Skin of body (tissue), 2 donors: ENCODE results near the gene BCL2L1. TPM values are rescaled to one million over a fixed set of nuclear protein-coding genes. Genes with fewer than 3 reads are reported as not detected.
"Not testable (repeated sequence)": the region's sequence is repeated elsewhere in the genome, so short reads cannot be mapped to it uniquely, and the experiment has no call there.

Source experiments
- DNase-seq: peaks from one replicate; lab custom pipeline; 2025; lab: John Stamatoyannopoulos, UW
- total RNA-seq: library from RNA; depleted of rRNA; stranded (reverse); fragments of >200 nt; gene quantifications from one replicate; pipeline ENCODE4 v1.2.3, GENCODE V29; 2014

The BCL2L1 gene
- total RNA-seq, result 56.4 TPM

DNA sequence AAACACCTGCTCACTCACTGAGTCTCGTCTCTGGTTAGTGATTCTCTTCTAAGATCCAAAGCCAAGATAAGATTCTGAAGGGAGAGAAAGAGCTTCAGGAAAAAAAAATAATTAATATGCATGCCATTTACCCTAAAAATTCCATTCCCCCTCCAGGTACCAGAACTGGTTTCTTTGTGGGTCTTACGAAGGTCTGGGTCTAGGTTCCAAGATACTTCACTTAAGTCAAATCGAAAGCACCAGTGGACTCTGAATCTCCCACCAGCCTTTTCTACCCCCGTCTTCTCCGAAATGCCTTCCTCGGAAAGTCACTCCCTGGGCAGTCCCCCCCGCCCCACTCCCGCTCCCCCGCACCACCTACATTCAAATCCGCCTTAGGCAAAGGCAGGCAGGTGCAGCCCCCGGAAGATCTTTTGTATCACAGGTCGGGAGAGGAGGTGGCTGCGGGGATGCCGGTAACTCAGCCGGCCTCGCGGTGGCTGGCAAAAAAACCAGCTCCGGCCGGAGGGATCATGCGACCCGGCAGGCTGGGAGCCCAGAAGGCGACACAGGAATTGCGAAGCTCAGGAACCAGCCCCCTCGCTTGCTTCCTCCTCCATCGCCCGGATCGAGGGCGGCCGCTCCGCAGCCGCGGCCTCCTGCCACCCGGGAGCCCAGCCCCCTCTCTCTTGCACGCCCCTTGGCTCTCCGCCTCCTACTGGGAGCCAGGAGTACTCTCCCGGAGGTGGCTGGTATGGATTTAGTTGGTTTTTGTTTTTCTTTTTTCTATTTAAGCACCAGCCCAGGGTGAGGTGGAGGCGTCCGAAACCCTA lies at the start of gene BCL2L1:
Gene BCL2L1, minus strand, starts transcription at position 612 of the 812 bp plus-strand sequence. CDS start 650 bp downstream, outside the sequence.
- DNase-seq, result peak; percentile 72

DNA sequence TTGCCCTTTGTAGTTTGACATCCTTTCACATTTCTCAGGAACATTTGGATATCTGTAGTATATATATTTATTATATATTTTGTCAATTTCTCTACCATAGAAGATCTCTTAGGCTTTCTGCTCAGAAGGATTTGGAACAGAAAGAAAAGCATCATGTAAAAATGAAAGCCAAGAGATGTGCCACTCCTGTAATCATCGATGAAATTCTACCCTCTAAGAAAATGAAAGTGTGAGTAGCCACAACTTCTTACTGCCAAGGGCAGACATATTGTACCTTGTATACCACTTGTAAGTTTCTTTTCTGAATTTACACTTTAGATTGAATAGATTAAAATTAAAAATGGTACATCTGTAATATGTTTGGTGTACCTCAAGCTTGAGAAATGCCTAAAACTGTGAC lies 47.6 kb upstream of the BCL2L1 start:
- DNase-seq, result no peak

DNA sequence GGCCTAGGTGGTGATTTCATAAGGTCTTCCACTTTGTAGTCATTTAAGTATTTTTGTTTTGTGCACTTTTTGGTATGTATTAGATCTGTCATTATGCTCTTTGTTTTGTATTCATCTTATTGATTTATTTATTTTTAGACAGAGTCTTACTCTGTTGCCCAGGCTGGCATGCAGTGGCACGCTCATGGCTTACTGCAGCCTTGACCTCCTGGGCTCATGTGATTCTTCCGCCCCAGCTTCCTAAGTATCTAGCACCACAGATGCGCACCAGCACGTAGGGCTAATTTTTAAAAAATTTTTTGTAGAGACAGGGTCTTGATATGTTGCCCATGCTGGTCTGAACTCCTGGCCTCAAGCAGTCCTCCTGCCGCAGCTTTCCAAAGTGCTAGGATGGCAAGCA lies 47.0 kb upstream of the BCL2L1 start:
- no peak for DNase-seq

DNA sequence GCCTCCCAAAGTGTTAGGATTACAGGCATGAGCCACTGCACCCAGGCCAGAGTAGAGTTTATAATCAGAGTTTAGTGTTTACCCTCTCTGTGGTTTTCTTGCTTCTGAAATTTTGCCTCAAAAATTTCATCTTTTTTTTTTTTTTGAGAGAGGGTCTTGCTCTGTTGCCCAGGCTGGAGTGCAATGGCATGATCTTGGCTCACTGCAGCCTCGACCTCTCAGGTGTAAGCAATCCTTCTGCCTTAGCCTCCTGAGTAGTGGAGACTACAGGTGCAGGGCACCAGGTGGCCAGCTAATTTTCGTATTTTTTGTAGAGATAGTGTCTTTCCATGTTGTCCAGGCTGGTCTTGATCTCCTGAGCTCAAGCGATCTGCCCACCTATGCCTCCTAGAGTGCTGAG lies 45.1 kb upstream of the BCL2L1 start:
- no peak for DNase-seq

DNA sequence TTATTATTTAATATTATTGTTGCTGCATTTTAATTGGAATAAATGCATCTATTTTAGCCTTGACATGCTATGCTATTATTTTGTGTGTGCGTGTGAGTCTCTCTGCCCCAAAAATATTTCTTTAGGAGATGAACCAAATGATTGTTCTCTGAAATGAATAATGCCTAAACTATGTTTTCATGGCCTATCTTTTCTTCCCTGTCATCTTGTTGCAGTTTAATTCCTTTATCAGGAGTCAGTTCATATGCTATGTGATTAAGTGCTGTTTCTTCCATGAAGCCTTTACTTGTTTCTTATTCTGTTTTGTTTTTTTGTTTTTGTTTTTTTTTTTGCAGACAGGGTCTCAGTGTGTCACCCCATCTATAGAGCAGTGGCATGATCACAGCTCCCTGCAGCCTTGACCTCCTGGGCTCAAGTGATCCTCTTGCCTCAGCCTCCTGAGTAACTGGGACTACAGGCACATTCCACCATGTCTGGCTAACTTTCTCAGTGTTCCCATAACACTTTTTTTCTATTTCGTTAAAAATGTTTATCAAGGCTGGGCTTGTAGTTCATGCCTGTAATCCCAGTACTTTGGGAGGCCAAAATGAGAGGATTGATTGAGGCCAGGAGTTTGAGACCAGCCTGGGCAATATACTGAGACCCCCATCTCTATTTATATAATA lies 42.1 kb upstream of the BCL2L1 start:
- no peak for DNase-seq

DNA sequence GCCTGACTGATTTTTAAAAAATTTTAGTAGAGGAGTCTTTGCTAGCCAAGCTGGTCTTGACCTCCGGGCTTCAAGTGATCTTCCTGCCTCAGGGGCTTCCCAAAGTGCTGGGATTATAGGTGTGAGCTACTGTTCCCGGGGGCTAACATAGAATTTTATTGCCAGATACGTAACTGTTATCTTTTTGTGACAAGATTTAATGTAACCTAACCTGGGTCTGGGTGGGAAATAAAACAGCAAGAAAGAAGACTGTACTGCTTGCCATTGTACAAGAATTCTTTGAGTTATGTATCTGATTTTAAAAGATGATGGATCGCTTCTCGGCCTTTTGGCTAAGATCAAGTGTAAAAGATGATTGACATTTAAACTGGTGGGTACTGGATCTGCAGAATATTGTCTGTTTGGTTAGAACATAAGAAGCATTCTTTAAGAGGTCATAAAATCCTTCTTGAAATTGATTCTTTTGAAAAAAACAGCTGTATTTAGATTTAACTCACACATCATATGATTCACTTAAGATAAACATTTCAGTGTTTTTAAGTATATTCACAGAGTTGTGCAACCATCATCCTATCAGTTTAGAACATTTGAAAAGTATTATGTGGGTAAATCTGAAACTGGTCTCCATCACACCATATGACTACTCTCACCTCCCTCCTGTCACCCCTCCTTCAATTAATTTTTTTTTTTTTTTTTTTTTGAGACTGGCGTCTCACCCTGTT lies 38.0 kb upstream of the BCL2L1 start:
- no peak for DNase-seq

DNA sequence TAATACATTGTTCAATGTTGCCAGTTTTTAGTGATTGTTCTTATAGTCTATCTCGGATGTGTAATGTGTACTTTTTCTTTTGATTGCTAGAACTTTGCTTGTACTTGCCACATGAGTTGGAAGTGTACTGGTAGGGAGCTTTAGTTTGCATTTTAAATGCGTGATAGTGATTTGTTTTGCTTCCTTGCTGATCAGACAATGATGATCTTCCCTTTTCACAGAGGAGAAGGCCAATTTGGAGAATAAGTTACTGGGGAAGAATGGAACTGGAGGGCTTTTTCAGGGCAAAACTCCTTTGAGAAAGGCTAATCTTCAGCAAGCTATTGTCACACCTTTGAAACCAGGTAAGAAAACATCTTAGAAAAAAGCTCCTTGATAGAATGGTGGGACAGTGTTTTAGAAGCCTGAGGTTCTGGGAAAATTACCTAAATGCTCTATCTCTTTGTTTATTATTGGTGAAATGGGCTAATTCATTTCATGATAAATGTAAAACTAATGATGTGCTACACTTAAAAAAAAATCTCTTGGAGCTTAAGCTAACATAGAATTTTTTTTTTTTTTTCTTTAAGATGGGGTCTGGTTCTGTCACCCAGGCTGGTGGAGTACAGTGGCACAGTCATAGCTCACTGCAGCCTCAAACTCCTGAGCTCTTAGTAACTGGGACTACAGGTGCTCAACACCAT lies 37.3 kb upstream of the BCL2L1 start:
- DNase-seq, result no peak

DNA sequence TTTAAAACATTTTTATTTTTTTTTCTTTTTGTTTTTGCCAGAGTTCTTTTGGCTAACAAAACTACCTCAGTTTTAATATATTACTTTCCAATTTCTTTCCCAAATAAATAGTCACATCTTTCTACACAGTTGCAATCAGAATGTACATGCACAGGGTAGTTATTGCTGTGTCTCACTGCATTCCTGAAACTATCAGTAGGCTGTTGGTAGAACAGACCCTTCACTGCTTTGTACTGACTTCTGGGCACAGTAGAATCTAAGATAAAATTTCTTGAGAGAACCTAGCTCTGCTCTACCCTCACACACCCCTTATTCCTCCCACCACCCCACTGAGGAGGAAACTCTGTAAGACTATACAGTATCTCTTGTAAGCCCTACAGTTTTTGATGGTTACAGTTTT lies 36.3 kb upstream of the BCL2L1 start:
- DNase-seq, result no peak

DNA sequence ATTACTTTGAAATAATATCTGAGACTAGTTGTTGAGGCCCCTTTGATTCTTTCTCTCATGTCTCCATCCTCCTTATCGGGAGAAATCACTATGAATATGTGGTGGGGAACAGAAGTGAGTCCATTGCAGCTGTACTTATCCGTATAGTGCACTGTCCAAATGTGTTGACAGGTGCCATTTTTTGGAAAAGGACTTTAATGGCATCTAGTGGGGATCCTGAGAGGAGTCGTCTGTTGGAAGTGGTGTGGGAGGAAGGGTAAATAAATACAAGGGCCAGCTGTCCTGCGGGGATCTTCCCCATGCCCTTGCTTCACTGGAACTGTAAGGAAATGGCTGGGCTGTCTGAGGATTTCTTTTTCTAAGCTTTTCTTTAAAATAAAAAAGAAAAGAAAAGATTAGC lies 35.9 kb upstream of the BCL2L1 start:
- no peak for DNase-seq

DNA sequence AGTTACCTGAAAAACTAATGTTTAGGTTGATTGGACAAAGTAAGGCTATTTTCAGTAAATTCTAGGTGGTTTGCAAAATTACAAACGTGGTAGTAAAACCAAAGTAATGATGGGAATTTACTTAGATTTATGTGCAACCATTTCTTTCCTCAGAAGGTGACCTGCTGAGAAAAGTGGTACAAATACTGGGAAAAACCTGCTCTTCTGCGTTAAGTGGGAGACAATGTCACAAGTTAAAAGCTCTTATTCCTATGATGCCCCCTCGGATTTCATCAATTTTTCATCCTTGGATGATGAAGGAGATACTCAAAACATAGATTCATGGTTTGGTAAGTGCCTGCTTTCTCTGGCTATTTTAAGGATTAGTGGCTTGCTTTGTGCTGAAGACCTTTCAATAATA lies 34.6 kb upstream of the BCL2L1 start:
- DNase-seq, result no peak

DNA sequence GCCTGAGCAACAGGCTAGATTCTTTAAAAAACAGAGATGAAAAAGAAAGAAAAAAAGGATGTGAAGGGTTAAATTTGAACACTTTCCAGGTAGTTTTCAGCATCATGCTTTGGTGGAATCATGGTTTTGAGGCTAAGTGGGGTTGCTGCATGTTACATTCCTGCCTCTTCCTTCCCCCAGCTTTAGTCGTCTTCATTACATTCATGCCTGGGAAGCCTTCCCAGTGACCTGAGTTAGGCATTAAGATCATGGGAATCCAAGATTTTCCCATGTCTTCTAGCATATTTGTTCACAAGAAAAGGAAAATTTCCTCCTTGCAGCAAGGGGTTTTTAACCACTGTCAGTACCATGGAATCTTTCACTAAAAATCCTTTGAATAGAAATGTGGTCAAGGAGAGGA lies 28.5 kb upstream of the BCL2L1 start:
- peak; percentile 31 for DNase-seq

DNA sequence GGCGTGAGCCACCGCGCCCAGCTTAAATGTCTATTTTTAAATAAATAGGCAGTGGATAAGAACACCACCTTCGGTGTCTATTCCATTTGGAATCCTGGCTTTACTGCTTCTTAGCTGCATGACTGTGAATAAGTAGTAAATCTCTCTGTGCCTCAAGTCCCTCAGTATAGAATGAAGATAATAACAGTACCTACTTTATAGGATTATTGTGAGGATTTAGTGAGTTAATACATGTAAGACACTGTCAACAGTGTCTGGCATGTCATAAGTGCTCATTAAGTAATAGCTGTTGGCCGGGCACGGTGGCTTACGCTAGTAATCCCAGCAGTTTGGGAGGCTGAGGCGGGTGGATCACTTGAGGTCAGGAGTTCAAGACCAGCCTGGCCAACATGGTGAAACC lies 26.6 kb upstream of the BCL2L1 start:
- no peak for DNase-seq

DNA sequence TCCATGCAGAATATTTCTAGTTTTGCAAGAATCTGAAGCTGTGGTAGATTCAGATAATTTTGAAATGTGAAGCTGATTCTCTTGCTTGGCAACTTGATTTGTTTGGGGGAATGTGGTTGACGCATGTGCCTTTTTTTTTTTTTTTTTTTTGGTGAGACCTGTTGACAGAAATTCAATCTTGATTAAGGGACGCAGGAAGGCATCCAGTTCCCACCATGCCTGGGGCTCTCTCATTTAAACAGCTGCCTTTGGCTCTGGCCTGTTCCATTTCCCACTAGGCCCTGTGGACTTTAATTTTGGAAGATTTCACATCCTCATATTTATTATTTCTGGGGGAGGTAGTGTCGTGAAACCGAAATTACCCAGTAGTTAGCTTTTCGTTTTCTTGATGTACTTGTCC lies 25.0 kb upstream of the BCL2L1 start:
- peak; percentile 43 for DNase-seq

DNA sequence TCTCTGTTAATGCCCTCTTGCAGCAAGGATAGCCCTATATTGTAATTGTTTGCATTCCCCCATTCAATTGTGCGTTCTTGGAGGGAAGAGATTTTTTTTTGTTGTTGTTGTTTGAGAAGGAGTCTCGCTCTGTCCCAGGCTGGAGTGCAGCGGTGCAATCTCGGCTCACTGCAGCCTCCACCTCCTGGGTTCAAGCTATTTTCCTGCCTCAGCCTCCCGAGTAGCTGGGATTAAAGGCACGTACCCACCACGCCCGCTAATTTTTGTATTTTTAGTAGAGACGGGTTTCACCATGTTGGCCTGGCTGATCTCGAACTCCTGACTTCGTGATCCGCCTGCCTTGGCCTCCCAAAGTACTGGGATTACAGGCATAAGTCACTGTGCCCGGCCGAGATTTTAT lies 24.4 kb upstream of the BCL2L1 start:
- DNase-seq, result not testable (repeated sequence)

DNA sequence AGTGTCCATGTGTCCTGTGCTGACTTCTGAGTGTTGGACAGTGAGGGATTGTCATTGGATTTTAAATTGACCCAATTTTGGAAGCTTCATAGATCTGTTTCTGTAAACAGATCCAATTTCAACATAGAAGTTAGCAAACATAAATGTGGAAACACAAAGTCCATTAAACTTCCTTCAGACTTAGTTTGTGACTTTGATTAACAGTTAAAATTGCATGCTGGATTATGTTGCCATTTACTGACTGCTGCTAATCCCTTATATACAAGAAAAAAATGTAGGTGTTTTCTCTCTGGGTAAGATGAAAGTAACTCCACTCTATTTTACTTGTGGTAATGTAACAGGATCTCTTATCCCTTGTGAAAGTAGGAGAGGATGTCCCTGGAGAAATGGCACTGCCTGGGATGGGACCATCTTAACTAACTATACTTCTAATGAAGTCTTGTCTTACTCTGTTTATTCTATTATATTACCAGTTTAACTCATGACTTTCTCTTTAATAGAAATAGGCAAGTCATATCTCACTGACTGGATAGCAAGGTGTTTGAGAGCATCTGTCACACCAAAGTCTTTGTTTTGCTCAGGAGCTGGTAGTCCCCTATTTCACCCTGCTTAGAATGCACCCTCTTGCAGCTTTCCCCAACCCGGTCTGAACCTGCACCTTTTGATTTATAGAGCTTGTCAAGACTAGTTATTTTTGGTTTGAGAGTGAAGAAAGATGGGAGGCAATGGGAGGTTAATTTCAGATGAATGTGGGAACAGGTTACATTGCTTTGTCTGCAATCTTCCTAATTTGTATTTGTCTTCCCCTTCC lies 23.6 kb upstream of the BCL2L1 start:
- DNase-seq, result no peak

DNA sequence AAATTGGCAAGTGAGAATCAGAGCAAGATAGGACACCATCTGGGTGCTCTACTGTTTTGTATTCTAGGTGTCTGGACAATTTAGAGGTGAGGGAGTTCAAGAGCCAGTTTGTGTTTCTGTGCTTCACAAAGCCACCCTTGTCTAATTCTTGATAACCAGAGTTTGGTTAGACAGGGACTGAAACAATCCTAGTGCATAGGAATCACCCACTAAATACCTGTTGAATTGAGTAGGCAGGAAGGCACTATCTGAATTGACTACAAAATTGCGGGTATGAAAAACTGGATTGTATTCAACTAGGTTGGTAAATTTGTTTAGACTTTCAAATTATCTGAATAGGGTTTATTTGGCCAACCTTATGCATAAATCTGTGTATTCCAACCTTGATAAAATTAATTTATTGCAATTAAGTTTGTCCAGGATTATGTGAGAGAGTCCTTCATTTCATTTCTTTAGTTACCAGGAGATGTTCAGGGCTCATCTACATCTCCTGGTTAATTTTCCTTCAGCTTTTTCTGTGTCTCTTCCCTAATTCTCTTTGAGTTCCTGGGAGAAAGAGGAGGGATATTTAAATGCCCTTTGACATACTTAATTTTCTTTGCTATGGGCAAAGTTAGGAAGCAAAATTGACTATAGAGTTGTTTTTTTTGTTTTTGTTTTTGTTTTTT lies 18.1 kb upstream of the BCL2L1 start:
- no peak for DNase-seq

DNA sequence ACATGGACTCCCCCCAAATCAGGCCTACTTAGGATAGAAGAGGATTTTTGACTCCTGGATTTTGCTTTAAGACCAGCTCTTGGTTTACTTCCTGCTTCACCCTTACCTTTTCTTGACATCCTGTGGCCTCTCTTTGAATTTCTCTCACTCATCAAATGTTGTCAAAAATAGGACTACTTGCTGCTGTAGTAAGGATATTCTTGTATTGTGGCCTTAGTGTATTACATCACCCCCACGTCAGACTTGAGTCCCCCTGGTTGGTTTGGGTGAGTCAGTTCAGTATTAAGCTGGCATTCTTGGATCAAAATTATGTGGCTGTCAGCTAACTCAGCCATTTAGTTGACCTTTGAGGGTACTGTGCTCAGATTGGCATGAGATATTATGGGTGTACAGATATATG lies 17.5 kb upstream of the BCL2L1 start:
- no peak for DNase-seq

DNA sequence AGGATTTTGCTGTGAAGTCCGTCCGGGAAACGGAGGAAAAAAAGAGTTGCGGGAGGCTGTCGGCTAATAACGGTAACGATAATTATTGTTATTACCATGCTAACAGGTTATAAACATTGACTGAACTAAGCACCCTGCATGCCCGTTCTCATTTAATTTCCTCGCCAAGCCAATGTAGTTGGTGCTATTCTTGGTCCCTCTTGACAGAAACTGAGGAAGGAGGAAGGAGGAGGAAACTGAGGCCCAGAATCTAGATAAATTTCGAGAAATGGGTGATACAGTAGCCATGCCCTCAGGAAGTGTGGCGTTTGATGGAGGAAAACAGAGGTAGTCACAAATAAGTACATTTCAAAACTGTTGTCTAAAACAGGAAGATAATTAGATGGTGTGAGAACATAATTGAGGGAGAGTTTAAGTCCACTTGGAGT lies 16.9 kb upstream of the BCL2L1 start:
- no peak for DNase-seq

DNA sequence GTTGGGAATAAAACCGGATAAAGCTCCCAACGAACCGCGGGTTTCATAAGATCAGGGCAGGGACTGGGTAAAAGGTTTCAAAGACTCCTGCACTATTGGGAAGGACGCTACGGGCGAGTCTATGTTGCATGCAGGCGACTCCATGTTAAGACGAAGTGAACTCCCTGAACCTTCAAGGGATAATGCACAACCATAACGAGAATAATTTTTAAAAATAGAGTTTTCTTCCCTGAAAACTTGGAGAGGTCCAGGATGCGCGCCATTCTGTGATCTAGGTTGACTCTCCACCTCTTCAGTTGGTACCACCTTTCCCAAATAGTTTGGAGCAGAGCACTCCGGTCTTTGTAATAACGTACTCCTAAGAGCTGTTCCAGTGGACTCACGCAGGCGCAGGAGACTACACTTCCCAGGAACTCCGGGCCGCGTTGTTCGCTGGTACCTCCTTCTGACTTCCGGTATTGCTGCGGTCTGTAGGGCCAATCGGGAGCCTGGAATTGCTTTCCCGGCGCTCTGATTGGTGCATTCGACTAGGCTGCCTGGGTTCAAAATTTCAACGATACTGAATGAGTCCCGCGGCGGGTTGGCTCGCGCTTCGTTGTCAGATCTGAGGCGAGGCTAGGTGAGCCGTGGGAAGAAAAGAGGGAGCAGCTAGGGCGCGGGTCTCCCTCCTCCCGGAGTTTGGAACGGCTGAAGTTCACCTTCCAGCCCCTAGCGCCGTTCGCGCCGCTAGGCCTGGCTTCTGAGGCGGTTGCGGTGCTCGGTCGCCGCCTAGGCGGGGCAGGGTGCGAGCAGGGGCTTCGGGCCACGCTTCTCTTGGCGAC lies 16.3 kb upstream of the BCL2L1 start, which contains the start of gene TPX2:
Gene TPX2, plus strand, starts transcription at position 562 of the 821 bp plus-strand sequence. CDS start 18,187 bp downstream, outside the sequence.
- DNase-seq, result peak; percentile 98
